K562 (cell line): ENCODE results near the gene SSBP1. TPM values are rescaled to one million over a fixed set of nuclear protein-coding genes. Genes with fewer than 3 reads are reported as not detected.
A peak's percentile ranks its signal among the peaks of the same experiment; 100 is the strongest.

Experiments used
- ADNP ChIP-seq: fragments of 200-800 bp; sonication (Bioruptor generic); IDR thresholded peaks from 2 replicates; pipeline ENCODE4 v1.6.1; 2016; ENCODE audit warnings: missing genetic modification characterization, missing compliant biosample characterization
- ARNT ChIP-seq, 2 experiments: fragments of 450-650 bp; IDR thresholded peaks; 2 replicates each; pipeline ENCODE4 v1.6.1; 2016; ENCODE audit warnings: mild to moderate bottlenecking in 1 of 2
- ATF6 ChIP-seq: sonication (generic); formaldehyde crosslinking; IDR thresholded peaks from 2 replicates; pipeline ENCODE4 v1.4.0; 2020; ENCODE audit warnings: mild to moderate bottlenecking, missing genetic modification reagents
- E2F3 ChIP-seq: fragments of 250-450 bp; sonication (Bioruptor Pico); IDR thresholded peaks from 2 replicates; pipeline ENCODE4 v1.4.0; 2020; ENCODE audit warnings: mild to moderate bottlenecking
- ETV6 ChIP-seq, 3 experiments: fragments of 150-350 bp in 1 of 3; sonication (generic) in 1 of 3; formaldehyde crosslinking in 1 of 3; IDR thresholded peaks; 2 replicates each; pipeline versions ENCODE4 v1.6.1 to v1.8.0; 2014 to 2022; ENCODE audit warnings: borderline replicate concordance in 2 of 3, low read depth in 2 of 3, antibody characterized with exemption in 1 of 3, low read length in 1 of 3, mild to moderate bottlenecking in 1 of 3, missing genetic modification reagents in 1 of 3
- IRF2 ChIP-seq: sonication (generic); formaldehyde crosslinking; IDR thresholded peaks from 2 replicates; pipeline ENCODE4 v1.8.1; 2022; ENCODE audit warnings: mild to moderate bottlenecking, missing genetic modification reagents
- JUNB ChIP-seq: fragments of 450-650 bp; formaldehyde crosslinking; conservative IDR thresholded peaks from 2 replicates; pipeline ENCODE4 v1.4.0; 2020; ENCODE audit warnings: mild to moderate bottlenecking
- NCOA6 ChIP-seq: fragments of 450-650 bp; IDR thresholded peaks from 2 replicates; pipeline ENCODE4 v1.6.1; 2017; ENCODE audit warnings: mild to moderate bottlenecking
- NFE2 ChIP-seq: IDR thresholded peaks from 2 replicates; pipeline ENCODE4 v1.6.1; 2014; ENCODE audit warnings: antibody characterized with exemption, low read depth
- NR1H2 ChIP-seq: sonication (generic); formaldehyde crosslinking; IDR thresholded peaks from 2 replicates; pipeline ENCODE4 v1.4.0; 2020; ENCODE audit warnings: mild to moderate bottlenecking, missing genetic modification reagents
- POLR2B ChIP-seq: fragments of 450-650 bp; IDR thresholded peaks from 2 replicates; pipeline ENCODE4 v1.6.1; 2018; ENCODE audit warnings: low read depth; ENCODE audit not compliant: partially characterized antibody
- PPARD ChIP-seq: fragments of 250-450 bp; sonication (Bioruptor Pico); IDR thresholded peaks from 2 replicates; pipeline ENCODE4 v1.8.0; 2022; ENCODE audit warnings: inconsistent platforms, mild to moderate bottlenecking, moderate library complexity
- SIRT6 ChIP-seq: IDR thresholded peaks from one replicate; pipeline ENCODE4 v1.6.1; 2012; ENCODE audit warnings: low read depth, mild to moderate bottlenecking, control low read depth, inconsistent platforms, low read length, moderate library complexity
- SOX6 ChIP-seq: fragments of 450-650 bp; IDR thresholded peaks from 2 replicates; pipeline ENCODE4 v1.6.1; 2014; ENCODE audit warnings: mild to moderate bottlenecking
- TCF3 ChIP-seq: sonication (generic); formaldehyde crosslinking; IDR thresholded peaks from 2 replicates; pipeline ENCODE4 v1.4.0; 2020; ENCODE audit warnings: mild to moderate bottlenecking, missing genetic modification reagents
- TEAD1 ChIP-seq, 2 experiments: fragments of 450-650 bp in 1 of 2; sonication (generic) in 1 of 2; formaldehyde crosslinking; IDR thresholded peaks; 2 replicates each; pipeline versions ENCODE4 v1.4.0 to v1.8.0; 2020 to 2022; ENCODE audit warnings: mild to moderate bottlenecking in 2 of 2, missing genetic modification reagents in 1 of 2
- ZFX ChIP-seq: sonication (generic); formaldehyde crosslinking; IDR thresholded peaks from 2 replicates; pipeline ENCODE4 v1.8.0; 2022; ENCODE audit warnings: mild to moderate bottlenecking, missing genetic modification reagents, moderate library complexity
- ZNF695 ChIP-seq: fragments of 450-650 bp; formaldehyde crosslinking; IDR thresholded peaks from 2 replicates; pipeline ENCODE4 v1.4.0; 2020; ENCODE audit warnings: mild to moderate bottlenecking, moderate library complexity
- polyA plus RNA-seq, 8 experiments: library from polyadenylated mRNA; depleted of rRNA in 4 of 8; stranded (reverse) in 5 of 8; unstranded in 3 of 8; fragments of >200 nt; fragmentation: Nextera tagmentation in 2 of 8; fragmentation: Illumina TruSeq in 1 of 8; extraction: Ambion mirVana in 2 of 8; extraction: Trizol in 1 of 8; gene quantifications; 2 replicates each; pipeline versions ENCODE4 v1.2.1 to v1.2.3, GENCODE V29; 2011 to 2014; ENCODE audit warnings: inconsistent platforms in 1 of 8, missing spikeins in 1 of 8
- total RNA-seq, 7 experiments: library from RNA; depleted of rRNA in 6 of 7; stranded (reverse); fragments of >200 nt in 6 of 7; fragmentation: Illumina TruSeq in 2 of 7; extraction: Trizol in 2 of 7; gene quantifications; 2 replicates each; pipeline versions ENCODE4 v1.2.1 to v1.2.3, GENCODE V29; 2011 to 2021; ENCODE audit warnings: low replicate concordance in 1 of 7
- TF ChIP-seq, protein P1 (sequence below): IDR thresholded peaks from 3 replicates; pipeline ENCODE4 v1.6.1; 2011; ENCODE audit warnings: borderline replicate concordance, mild to moderate bottlenecking; ENCODE audit not compliant: insufficient read length, insufficient read depth
- TF ChIP-seq, protein P2 (sequence below): fragments of 450-650 bp; formaldehyde crosslinking; IDR thresholded peaks from 2 replicates; pipeline ENCODE4 v1.4.0; 2020; ENCODE audit warnings: mild to moderate bottlenecking, moderate library complexity
- TF ChIP-seq, protein P3 (sequence below): fragments of 250-450 bp; sonication (Bioruptor Pico); IDR thresholded peaks from 2 replicates; pipeline ENCODE4 v1.9.0; 2021; ENCODE audit warnings: mild to moderate bottlenecking

Gene SSBP1
- total and polyA plus RNA-seq, 9 of the 15 experiments (the other 6 are each of a cell fraction or from before 2014, with no cell fraction given), result 404 to 1,996 (median 835) TPM

DNA sequence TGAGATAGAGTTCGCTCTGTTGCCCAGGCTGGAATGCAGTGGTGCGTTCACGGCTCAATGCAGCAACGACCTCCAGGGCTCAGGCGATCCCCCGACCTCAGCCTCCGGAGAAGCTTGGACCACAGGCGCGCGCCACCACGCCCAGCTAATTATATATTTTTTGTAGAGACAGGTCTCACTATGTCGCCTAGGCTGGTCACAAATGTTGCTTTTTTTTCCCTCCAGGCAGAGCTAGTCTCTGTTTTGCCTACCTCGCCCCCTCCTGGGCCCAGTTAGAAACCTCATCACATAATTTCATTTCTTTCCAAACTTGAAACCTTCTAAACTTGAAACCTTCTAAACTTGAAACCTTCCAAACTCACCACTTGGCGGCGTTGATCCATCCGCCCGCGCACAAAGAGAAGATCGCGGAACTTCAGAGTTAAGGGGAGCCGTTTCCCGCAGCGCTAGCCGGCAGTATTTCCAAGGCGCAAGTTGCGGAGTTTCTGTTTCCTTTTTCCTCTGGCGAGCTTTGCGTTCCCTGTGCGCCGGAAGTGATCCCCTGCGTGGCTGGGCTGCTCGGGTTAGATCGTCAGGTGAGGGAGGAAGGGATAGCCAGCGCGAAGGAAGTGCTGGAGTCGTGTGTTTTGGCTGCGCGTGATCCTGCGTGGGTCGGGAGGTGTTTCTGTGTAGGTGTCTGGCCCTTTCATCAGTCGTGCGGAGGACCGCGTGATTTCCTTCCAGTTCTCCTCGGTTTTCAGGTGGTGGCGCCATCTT lies at the start of gene SSBP1 (continued):
- TF ChIP-seq ETV6 (IDR thresholded peaks at IDR 0.05; ENCODE audit: borderline replicate concordance in 1 of 2, low read depth in 2 of 2, low read length in 1 of 2) (peak; percentile 34 to 57; a peak in 1 of 4 replicates), ETV6 (CRISPR knock-in tag; IDR thresholded peaks at IDR 0.05; ENCODE audit: borderline replicate concordance) (peak; percentile 81; the same call in 1 of the 2 replicates), POLR2B (peak; percentile 99), SOX6 (peak; percentile 83), SIRT6 (no peak), ADNP (tag) (no peak; the same call in 1 of the 2 replicates), JUNB (CRISPR knock-in tag) (no peak), PPARD (CRISPR knock-in tag) (no peak), TCF3 (CRISPR knock-in tag) (peak; percentile 28; the same call in 1 of the 2 replicates), NCOA6 (no peak), ARNT (IDR thresholded peaks at IDR 0.05) (peak; percentile 93 to 98), TEAD1 (CRISPR knock-in tag; IDR thresholded peaks at IDR 0.05) (peak in 1 of 2 experiments; percentile 82; a peak in 1 of 4 replicates), ZNF695 (CRISPR knock-in tag) (0 out of 2 replicates have a peak, but pooled peaks have one; percentile 46), IRF2 (CRISPR knock-in tag) (no peak), ATF6 (no peak), NR1H2 (CRISPR knock-in tag) (0 out of 2 replicates have a peak, but pooled peaks have one; percentile 45), E2F3 (CRISPR knock-in tag) (peak; percentile 75), NFE2 (peak; percentile 43; the same call in 1 of the 2 replicates), ZFX (CRISPR knock-in tag) (peak; percentile 67)
- TF ChIP-seq, protein P1, sequence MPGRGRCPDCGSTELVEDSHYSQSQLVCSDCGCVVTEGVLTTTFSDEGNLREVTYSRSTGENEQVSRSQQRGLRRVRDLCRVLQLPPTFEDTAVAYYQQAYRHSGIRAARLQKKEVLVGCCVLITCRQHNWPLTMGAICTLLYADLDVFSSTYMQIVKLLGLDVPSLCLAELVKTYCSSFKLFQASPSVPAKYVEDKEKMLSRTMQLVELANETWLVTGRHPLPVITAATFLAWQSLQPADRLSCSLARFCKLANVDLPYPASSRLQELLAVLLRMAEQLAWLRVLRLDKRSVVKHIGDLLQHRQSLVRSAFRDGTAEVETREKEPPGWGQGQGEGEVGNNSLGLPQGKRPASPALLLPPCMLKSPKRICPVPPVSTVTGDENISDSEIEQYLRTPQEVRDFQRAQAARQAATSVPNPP, result no peak
- TF ChIP-seq, protein P2, sequence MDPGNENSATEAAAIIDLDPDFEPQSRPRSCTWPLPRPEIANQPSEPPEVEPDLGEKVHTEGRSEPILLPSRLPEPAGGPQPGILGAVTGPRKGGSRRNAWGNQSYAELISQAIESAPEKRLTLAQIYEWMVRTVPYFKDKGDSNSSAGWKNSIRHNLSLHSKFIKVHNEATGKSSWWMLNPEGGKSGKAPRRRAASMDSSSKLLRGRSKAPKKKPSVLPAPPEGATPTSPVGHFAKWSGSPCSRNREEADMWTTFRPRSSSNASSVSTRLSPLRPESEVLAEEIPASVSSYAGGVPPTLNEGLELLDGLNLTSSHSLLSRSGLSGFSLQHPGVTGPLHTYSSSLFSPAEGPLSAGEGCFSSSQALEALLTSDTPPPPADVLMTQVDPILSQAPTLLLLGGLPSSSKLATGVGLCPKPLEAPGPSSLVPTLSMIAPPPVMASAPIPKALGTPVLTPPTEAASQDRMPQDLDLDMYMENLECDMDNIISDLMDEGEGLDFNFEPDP, result no peak
- TF ChIP-seq, protein P3, sequence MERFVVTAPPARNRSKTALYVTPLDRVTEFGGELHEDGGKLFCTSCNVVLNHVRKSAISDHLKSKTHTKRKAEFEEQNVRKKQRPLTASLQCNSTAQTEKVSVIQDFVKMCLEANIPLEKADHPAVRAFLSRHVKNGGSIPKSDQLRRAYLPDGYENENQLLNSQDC (CRISPR knock-in tag), result peak; percentile 88; the same call in 1 of the 2 replicates
